DOHH2 (cell line): ENCODE measurements around the gene PLEKHH3.
A peak's percentile ranks its signal among the peaks of the same experiment; 100 is the strongest.

Experiments
- H3F3A ChIP-seq: fragments of 200-600 bp; sonication (generic), shearing (Covaris generic); 2 replicates; pipeline ENCODE4 v1.6.0; 2016; ENCODE audit warnings: antibody characterized with exemption, mild to moderate bottlenecking; ENCODE audit not compliant: control insufficient read depth, insufficient read depth
- H3K27ac ChIP-seq: fragments of 200-600 bp; sonication (generic); 2 replicates; pipeline ENCODE4 v1.5.1; 2014; ENCODE audit warnings: low read depth, mild to moderate bottlenecking, low read length, moderate library complexity
- H3K27me3 ChIP-seq: fragments of 200-600 bp; sonication (generic); 2 replicates; pipeline ENCODE4 v1.6.1; 2014; ENCODE audit warnings: mild to moderate bottlenecking, low read length, mixed read lengths; ENCODE audit not compliant: control insufficient read depth
- H3K36me3 ChIP-seq: fragments of 200-600 bp; sonication (generic); 2 replicates; pipeline ENCODE4 v1.6.1; 2014; ENCODE audit warnings: mild to moderate bottlenecking, low read length, moderate library complexity, mixed read lengths; ENCODE audit not compliant: control insufficient read depth
- H3K4me1 ChIP-seq: fragments of 200-600 bp; sonication (generic); 2 replicates; pipeline ENCODE4 v1.6.1; 2014; ENCODE audit warnings: mild to moderate bottlenecking, low read length, mixed read lengths; ENCODE audit not compliant: control insufficient read depth
- H3K4me2 ChIP-seq: fragments of 200-600 bp; sonication (generic); 2 replicates; pipeline ENCODE4 v1.6.0; 2014; ENCODE audit warnings: mild to moderate bottlenecking, low read length, moderate library complexity
- H3K4me3 ChIP-seq: fragments of 200-600 bp; sonication (generic); 2 replicates; pipeline ENCODE4 v1.5.1; 2014; ENCODE audit warnings: mild to moderate bottlenecking, low read length, mixed read lengths
- H3K79me2 ChIP-seq: fragments of 200-600 bp; sonication (generic); 2 replicates; pipeline ENCODE4 v1.6.1; 2014; ENCODE audit warnings: mild to moderate bottlenecking, low read length, mixed read lengths; ENCODE audit not compliant: control insufficient read depth
- H3K9me2 ChIP-seq: fragments of 200-600 bp; sonication (generic); replicated peaks from 2 replicates; pipeline ENCODE4 v1.6.1; 2014; ENCODE audit warnings: mild to moderate bottlenecking, low read length, mixed read lengths; ENCODE audit not compliant: control insufficient read depth
- H3K9me3 ChIP-seq: fragments of 200-600 bp; sonication (generic); 2 replicates; pipeline ENCODE4 v1.6.1; 2014; ENCODE audit warnings: antibody characterized with exemption, low read length, mixed read lengths; ENCODE audit not compliant: control insufficient read depth, insufficient read depth
- H4K20me1 ChIP-seq: fragments of 200-600 bp; sonication (generic); 2 replicates; pipeline ENCODE4 v1.6.0; 2014; ENCODE audit warnings: low read depth, mild to moderate bottlenecking, antibody characterized with exemption, low read length, moderate library complexity; ENCODE audit not compliant: control insufficient read depth, insufficient read depth
- CTCF ChIP-seq: fragments of 200-600 bp; sonication (generic); IDR thresholded peaks from one replicate; pipeline ENCODE4 v1.5.1; 2014; ENCODE audit warnings: antibody characterized with exemption, mild to moderate bottlenecking, low read depth, low read length; ENCODE audit not compliant: poor library complexity, severe bottlenecking
- EZH2phosphoT487 ChIP-seq: fragments of 200-600 bp; sonication (generic); IDR thresholded peaks from 2 replicates; pipeline ENCODE4 v1.6.1; 2017; ENCODE audit warnings: borderline replicate concordance, mild to moderate bottlenecking, antibody characterized with exemption, low read length, moderate library complexity, mixed read lengths

Gene PLEKHH3

GRCh38 chr17:42674755-42675347, 1.9 kb downstream of the PLEKHH3 start:
- H3K27me3 ChIP-seq, result peaks cover 61% of the 10 kb centered on the region
- H3K9me3 ChIP-seq, result no peaks in the 10 kb centered on the region
- TF ChIP-seq CTCF (no peak), EZH2phosphoT487 (no peak)
- peak overlapping the region; percentile 81 for H3K4me3 ChIP-seq
- H3K4me2 ChIP-seq, result peak overlapping the region; percentile 96
- H4K20me1 ChIP-seq, result no peaks in the 10 kb centered on the region
- peaks cover 10% of the 10 kb centered on the region; the same call in 1 of the 2 replicates for H3F3A ChIP-seq
- no peaks in the 10 kb centered on the region for H3K79me2 ChIP-seq
- peaks cover 70% of the 10 kb centered on the region for H3K4me1 ChIP-seq
- H3K36me3 ChIP-seq, result no peaks in the 10 kb centered on the region
- H3K27ac ChIP-seq, result no peak overlapping the region
- H3K9me2 ChIP-seq, result no peaks in the 10 kb centered on the region

- Histone ChIP-seq H3K36me3 (no peaks in the 10 kb centered on the region), H3K9me2 (no peaks in the 10 kb centered on the region), H3K4me1 (peaks cover 62% of the 10 kb centered on the region), H3K27me3 (peaks cover 68% of the 10 kb centered on the region), H4K20me1 (no peaks in the 10 kb centered on the region), H3K79me2 (no peaks in the 10 kb centered on the region), H3K9me3 (no peaks in the 10 kb centered on the region), H3K4me2 (peak overlapping the region; percentile 96), H3K27ac (no peak overlapping the region), H3K4me3 (peak overlapping the region; percentile 81), H3F3A (peaks cover 10% of the 10 kb centered on the region; the same call in 1 of the 2 replicates)
- 0 out of 2 replicates have a peak, but pooled peaks have one; percentile 17 for TF ChIP-seq EZH2phosphoT487
- TF ChIP-seq CTCF, result peak; percentile 91
Observed at GRCh38 chr17:42673885-42674754, 2.7 kb downstream of the PLEKHH3 start.

- Histone ChIP-seq H3K4me3 (no peak overlapping the region), H3K27ac (no peak overlapping the region), H3K9me3 (no peaks in the 10 kb centered on the region), H3K79me2 (no peaks in the 10 kb centered on the region), H3F3A (0 out of 2 replicates have a peak, but pooled peaks cover 5% of the 10 kb centered on the region), H3K36me3 (no peaks in the 10 kb centered on the region), H3K27me3 (peaks cover 68% of the 10 kb centered on the region), H3K4me2 (peak overlapping the region; percentile 96), H3K9me2 (no peaks in the 10 kb centered on the region), H4K20me1 (no peaks in the 10 kb centered on the region), H3K4me1 (peaks cover 55% of the 10 kb centered on the region)
- TF ChIP-seq EZH2phosphoT487 (no peak), CTCF (no peak)
Observed at GRCh38 chr17:42673266-42673884, 3.4 kb downstream of the PLEKHH3 start.
